ENCODE data around the gene ADAMTS3. TPM values are rescaled to one million over a fixed set of nuclear protein-coding genes. Genes with fewer than 3 reads are reported as not detected.

ADAMTS3 gene
- total RNA-seq, 1 experiment from 2014 or later = 0.07 TPM

DNA sequence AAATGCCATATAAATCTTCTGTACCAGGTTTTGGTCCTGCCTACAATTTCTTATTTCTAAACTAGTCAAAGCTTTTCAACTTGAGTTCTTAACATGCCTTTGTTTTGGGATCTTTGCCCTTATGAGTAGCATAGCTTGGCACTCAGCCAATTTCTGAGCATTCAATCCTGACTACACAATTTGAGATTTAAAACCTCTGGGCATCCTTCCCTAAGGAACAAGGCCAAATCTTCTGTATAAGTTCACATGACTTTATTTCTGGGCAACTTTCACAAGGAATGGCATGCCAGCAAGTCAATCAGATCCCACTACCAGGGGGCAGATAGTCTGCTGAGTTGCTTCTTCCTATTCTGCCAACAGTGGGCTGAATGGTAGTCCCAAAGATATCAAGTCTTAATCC is 254.2 kb downstream of the ADAMTS3 start:
- H3K27ac Mint-ChIP-seq (ENCODE audit: unreplicated experiment) = no peak overlapping the region
- TF ChIP-seq, protein P1, sequence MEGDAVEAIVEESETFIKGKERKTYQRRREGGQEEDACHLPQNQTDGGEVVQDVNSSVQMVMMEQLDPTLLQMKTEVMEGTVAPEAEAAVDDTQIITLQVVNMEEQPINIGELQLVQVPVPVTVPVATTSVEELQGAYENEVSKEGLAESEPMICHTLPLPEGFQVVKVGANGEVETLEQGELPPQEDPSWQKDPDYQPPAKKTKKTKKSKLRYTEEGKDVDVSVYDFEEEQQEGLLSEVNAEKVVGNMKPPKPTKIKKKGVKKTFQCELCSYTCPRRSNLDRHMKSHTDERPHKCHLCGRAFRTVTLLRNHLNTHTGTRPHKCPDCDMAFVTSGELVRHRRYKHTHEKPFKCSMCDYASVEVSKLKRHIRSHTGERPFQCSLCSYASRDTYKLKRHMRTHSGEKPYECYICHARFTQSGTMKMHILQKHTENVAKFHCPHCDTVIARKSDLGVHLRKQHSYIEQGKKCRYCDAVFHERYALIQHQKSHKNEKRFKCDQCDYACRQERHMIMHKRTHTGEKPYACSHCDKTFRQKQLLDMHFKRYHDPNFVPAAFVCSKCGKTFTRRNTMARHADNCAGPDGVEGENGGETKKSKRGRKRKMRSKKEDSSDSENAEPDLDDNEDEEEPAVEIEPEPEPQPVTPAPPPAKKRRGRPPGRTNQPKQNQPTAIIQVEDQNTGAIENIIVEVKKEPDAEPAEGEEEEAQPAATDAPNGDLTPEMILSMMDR (IDR thresholded peaks at IDR 0.05; ENCODE audit: unreplicated experiment) = no peak
- H3K27me3 Mint-ChIP-seq (ENCODE audit: unreplicated experiment) = no peaks in the 10 kb centered on the region
- no TSS peak for BruUV-seq (replicated peaks)
- H3K4me3 Mint-ChIP-seq (ENCODE audit: low read depth, unreplicated experiment) = no peak overlapping the region
- H3K36me3 Mint-ChIP-seq (ENCODE audit: insufficient read depth, unreplicated experiment) = no peaks in the 10 kb centered on the region
- DNase-seq = no peak
- intact Hi-C loops (cut with micrococcal nuclease; ENCODE audit: unreplicated experiment) = no loop called here
- peaks cover 37% of the 10 kb centered on the region for H3K4me1 Mint-ChIP-seq (ENCODE audit: low read depth, unreplicated experiment)
- CTCF ChIA-PET = interaction anchor here (0.9 kb wide), 1 partner anchor 10 kb away, joined by 3 read pairs; no protein-coding TSS in a partner anchor
- H3K9me3 Mint-ChIP-seq (ENCODE audit: low read depth, unreplicated experiment) = no peaks in the 10 kb centered on the region

DNA sequence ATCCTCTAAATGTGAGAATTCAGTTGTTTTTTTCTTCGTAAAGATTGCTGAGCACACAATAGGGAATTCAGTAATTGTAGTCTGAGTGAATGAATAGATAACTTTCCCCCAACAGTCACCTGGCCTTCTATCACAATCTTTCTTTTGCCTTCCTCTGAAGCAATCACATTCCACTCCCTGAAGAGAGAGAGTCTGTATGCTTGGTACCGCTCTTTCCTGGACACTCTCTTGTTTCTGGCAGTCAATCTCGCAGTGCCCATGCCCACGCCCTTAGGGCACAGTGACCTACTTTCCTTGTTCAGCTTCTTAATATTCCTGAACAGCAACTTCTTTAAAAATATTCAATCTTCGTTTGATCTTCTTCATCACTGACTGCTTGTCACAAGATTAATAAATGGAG is 255.9 kb downstream of the ADAMTS3 start:
- Mint-ChIP-seq H3K9me3 (ENCODE audit: low read depth, unreplicated experiment) (no peaks in the 10 kb centered on the region), H3K27ac (ENCODE audit: unreplicated experiment) (peak overlapping the region; percentile 71), H3K4me1 (ENCODE audit: low read depth, unreplicated experiment) (peaks cover 23% of the 10 kb centered on the region), H3K27me3 (ENCODE audit: unreplicated experiment) (no peaks in the 10 kb centered on the region), H3K4me3 (ENCODE audit: low read depth, unreplicated experiment) (no peak overlapping the region), H3K36me3 (ENCODE audit: insufficient read depth, unreplicated experiment) (no peaks in the 10 kb centered on the region)
- intact Hi-C loops (cut with micrococcal nuclease; ENCODE audit: unreplicated experiment) = no loop called here
- TF ChIP-seq, protein P1 (IDR thresholded peaks at IDR 0.05; ENCODE audit: unreplicated experiment) = no peak
- BruUV-seq (replicated peaks) = no TSS peak
- CTCF ChIA-PET = interaction anchor here (2.2 kb wide), 1 partner anchor 10 kb away, joined by 6 read pairs; no protein-coding TSS in a partner anchor
- no peak for DNase-seq

- H3K36me3 Mint-ChIP-seq (ENCODE audit: insufficient read depth, unreplicated experiment) = no peaks in the 10 kb centered on the region
- peaks cover 20% of the 10 kb centered on the region for H3K4me1 Mint-ChIP-seq (ENCODE audit: low read depth, unreplicated experiment)
- no TSS peak for BruUV-seq (replicated peaks)
- intact Hi-C loops (cut with micrococcal nuclease; ENCODE audit: unreplicated experiment) = no loop called here
- TF ChIP-seq, protein P1 (IDR thresholded peaks at IDR 0.05; ENCODE audit: unreplicated experiment) = no peak
- H3K9me3 Mint-ChIP-seq (ENCODE audit: low read depth, unreplicated experiment) = no peaks in the 10 kb centered on the region
- H3K27me3 Mint-ChIP-seq (ENCODE audit: unreplicated experiment) = no peaks in the 10 kb centered on the region
- CTCF ChIA-PET = interaction anchor here (2.2 kb wide), 1 partner anchor 9 kb away, joined by 6 read pairs; no protein-coding TSS in a partner anchor
- peak overlapping the region; percentile 68 for H3K27ac Mint-ChIP-seq (ENCODE audit: unreplicated experiment)
- peak; percentile 41 for DNase-seq
- peak overlapping the region; percentile 34 for H3K4me3 Mint-ChIP-seq (ENCODE audit: low read depth, unreplicated experiment)
Measured at GRCh38 chr4:72312032-72312650, 256.9 kb downstream of the ADAMTS3 start.

GRCh38 chr4:72311291-72311690 is 257.7 kb downstream of the ADAMTS3 start:
- H3K27me3 Mint-ChIP-seq (ENCODE audit: unreplicated experiment) = no peaks in the 10 kb centered on the region
- BruUV-seq (replicated peaks) = no TSS peak
- no peaks in the 10 kb centered on the region for H3K9me3 Mint-ChIP-seq (ENCODE audit: low read depth, unreplicated experiment)
- no peak for DNase-seq
- intact Hi-C loops (cut with micrococcal nuclease; ENCODE audit: unreplicated experiment) = no loop called here
- TF ChIP-seq, protein P1 (IDR thresholded peaks at IDR 0.05; ENCODE audit: unreplicated experiment) = no peak
- H3K4me1 Mint-ChIP-seq (ENCODE audit: low read depth, unreplicated experiment) = peaks cover 20% of the 10 kb centered on the region
- no peaks in the 10 kb centered on the region for H3K36me3 Mint-ChIP-seq (ENCODE audit: insufficient read depth, unreplicated experiment)
- no peak overlapping the region for H3K27ac Mint-ChIP-seq (ENCODE audit: unreplicated experiment)
- no peak overlapping the region for H3K4me3 Mint-ChIP-seq (ENCODE audit: low read depth, unreplicated experiment)
- CTCF ChIA-PET = no interaction called here

Measured in Calu3 (cell line).